ENCODE measurements around the gene SIVA1. TPM values are rescaled to one million over a fixed set of nuclear protein-coding genes. Genes with fewer than 3 reads are reported as not detected.
"Not testable (repeated sequence)": the region's sequence is repeated elsewhere in the genome, so short reads cannot be mapped to it uniquely, and the experiment has no call there.

Gene SIVA1
- total RNA-seq, 1 experiment from 2014 or later = 187 TPM

DNA sequence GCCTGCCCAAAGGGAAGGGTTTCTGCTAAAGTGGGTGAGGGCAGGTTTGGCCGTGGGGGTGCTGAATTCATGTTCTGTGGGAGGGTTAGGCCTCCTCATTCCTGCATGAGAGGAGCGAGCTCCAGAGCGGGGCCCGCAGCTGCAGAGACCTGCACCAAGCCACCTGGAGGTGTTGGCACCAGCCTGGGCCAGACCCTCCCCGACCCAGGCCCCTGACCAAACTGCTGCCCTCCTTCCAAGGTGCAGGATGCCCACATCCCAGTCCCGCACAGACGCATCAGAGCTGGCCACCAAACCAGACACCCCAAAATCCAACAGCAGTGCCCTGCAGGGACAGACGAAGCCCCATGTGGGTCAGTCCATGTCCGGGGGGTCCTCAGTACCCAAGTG is 18.4 kb upstream of the SIVA1 start:
- no peak for DNase-seq (ENCODE audit: low spot score)

DNA sequence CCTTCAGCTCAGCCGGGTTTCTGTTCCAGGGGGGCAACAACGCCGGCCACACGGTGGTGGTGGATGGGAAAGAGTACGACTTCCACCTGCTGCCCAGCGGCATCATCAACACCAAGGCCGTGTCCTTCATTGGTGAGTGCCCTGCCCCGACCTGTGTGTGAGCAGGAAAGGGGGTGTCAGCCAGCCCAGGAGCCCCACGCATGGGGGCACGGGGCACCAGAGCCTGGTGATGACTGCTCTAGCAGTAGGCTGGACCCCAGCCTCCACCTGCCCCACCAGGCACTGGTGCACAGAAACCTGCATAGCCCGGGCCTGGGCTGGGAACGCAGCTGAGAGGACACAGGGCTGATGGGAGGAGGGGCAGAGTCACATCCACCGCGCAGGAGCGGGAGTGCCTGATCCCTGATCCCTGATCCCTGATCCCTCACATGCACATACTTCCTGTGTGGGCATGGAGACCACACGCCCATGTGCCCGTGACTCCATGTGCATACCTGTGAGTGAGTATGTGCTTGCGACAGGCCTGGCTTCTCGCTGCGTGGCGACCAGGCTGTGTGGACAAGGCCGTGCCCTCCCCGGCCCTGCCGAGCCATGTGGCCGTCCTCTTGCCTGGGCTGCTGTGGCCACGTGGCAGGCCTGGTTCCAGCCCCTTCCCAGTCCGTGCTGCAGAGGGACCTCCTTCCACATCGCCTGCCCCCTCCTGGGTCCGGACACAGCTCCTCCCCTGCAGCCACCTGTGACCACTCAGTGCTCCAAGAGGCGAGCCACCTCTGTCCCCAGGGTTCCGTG is 17.8 kb upstream of the SIVA1 start:
- DNase-seq (ENCODE audit: low spot score) = no peak

DNA sequence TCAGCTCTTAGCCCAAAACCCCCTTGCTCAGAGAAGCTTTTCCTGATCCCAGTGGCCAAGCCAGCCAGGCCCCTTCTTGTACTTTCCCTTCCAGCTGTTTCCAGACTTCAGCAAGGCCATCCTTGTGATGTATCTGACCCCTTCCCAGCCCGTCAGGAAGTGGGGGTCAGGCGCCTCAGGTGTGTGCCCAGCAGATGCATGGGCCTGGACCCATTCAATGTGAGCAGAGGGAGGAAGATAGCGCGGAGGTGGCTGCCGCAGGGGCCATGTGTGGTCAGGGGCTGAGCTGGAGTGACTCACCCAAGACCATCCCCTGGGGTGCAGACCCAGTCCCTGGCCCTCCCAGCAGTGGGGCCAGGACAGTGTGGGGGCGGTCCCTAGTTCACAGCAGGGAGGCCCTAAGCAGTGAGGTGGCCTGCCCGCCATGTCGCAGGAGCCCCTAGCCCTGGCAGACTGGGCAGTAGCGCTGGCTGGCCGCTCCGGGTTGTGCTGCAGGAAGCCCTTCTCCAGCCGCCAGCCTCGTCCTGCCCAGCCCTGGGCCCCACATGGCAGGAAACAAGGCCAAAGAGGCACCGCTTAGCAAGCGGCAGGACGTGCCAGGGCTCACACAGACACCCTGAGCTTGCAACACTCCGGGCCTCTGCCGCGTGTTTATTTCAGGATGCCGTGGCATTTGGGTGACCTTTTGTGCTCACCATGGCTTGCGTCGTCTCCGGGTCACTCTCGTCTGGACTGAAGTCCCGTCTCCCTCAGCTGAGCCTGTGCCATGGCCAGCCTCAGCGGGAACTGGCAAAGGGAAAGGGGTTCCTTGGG is 16.9 kb upstream of the SIVA1 start:
- DNase-seq (ENCODE audit: low spot score) = no peak

DNA sequence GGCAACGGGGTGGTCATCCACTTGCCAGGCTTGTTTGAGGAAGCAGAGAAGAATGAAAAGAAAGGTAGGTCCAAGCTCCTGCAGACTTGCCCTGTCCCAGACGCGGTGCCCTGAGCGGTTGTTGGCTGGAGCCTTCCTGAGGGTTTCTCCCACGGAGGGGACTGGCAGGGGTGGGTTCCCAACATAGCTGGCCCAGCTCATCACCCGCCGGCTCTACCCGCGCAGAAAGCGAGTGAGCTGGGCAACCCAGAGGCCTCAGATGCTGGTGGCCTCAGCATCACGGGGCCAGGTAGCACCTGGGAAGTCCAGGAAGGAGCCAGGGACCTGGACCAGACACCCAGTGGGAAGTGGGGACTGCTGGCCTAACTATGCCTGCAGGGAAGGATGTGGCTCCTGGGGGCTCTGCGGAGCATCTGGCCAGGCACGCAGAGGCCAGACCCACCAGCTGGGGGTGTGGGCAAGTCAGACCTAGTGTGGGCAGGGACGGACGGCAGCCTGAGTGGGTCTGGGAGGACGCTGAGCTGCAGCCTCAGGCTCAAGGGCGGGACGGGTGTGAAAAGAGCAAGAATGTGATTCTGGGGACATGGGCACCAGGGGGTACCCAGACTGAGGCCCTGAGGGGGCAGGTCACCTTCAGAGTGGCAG is 14.4 kb upstream of the SIVA1 start:
- no peak for DNase-seq (ENCODE audit: low spot score)

DNA sequence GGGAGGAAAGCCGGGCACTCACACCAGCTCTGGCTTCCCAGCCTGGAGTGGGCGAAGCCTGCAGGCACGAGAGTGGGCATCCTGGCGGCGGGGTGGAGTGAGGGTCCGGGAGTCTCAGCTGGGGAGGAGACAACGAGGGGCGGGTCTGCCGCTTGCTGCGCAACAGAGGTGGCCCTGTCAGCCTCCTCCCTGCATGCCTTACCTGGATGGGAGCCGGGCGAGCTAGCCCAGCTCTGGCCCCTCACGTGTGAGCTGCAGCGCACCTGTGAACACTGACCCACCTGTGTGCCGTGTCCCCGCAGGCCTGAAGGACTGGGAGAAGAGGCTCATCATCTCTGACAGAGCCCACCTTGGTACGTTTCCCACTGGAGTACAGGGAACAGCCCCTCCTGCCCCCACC is 13.9 kb upstream of the SIVA1 start:
- DNase-seq (ENCODE audit: low spot score) = no peak

DNA sequence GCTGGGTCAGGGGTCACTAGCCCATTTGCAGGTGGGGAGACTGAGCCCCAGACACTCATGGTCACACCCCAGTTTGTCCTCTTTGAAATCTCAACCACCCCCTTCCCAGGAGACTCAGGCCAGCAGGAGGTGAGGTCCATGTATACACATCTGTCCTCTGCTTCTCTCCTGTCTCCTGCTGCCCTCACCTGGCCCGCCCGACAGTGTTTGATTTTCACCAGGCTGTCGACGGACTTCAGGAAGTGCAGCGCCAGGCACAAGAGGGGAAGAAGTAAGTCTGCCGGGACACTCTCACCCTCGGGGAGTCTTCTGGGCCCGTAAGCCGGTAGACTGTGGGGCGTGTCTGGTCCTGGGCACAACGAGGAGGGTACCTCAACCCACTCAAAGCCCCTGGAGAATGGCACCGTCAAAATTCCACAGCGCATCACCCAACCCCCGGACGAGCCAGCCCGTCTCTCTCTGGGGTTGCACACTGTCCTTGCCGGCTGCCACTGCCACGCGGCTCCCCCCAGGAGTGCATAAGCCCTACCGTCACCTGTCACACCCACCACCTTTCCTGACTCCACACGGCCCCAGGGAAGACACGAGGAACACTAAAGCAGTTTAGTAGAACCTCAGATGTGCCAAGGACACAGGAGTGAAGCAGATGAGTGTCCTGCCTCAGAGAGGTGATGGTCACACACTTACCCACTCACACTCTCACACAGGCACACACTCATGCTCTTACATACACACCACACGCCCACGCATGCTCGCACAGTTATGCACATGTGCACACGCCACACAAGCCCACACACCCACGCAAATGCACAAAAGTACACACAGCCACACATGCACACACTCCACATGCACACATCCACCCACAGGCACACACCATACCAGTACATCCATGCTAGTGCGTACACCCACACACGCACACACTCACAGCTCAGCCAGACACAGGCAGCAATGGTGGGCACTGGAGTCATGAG is 13.1 kb upstream of the SIVA1 start:
- no peak for DNase-seq (ENCODE audit: low spot score)

DNA sequence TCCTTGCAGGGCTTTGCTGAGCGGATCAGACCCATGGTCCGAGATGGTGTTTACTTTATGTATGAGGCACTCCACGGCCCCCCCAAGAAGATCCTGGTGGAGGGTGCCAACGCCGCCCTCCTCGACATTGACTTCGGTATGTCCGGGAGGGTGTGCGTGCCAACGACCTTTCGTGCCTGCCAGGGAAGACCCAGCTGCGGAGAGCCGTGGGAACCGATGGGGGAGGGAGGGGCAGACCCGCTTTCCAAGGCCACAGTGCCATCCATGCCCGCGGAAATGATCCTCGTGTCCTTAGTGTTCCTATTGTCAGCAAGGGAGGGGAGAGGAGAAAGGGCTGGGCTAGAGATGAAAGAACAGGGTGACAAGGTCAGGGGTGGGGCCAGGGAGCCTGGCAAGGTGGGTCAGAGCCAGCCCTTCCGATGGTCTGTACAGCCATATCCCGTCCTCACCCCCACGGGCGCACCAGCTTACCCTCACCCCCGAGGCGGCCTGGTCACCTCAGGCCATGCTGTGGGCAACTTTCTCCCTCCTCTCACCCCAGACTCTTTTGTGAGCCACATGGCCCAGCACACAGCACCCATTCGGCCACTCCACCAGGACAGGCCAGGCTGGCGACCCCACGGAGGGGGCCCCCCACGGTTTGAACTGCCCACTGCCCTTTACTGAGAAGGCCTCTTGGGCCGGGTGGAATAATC is 11.7 kb upstream of the SIVA1 start:
- DNase-seq (ENCODE audit: low spot score) = no peak

DNA sequence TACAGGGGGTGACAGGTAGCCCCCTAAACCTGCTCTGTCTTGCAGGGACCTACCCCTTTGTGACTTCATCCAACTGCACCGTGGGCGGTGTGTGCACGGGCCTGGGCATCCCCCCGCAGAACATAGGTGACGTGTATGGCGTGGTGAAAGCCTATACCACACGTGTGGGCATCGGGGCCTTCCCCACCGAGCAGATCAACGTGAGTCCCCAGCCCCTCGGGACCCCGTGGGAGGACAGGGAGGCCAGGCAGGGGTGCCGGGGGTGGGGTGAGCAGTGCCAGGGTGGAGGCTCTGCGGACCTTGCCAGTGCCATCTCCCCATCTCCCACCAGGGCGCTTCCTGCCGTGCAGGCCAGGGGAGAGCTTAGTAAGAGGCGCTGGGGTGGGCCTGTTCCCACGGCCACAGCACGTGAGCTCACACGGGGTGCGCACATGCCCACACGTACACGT is 11.1 kb upstream of the SIVA1 start:
- no peak for DNase-seq (ENCODE audit: low spot score)

DNA sequence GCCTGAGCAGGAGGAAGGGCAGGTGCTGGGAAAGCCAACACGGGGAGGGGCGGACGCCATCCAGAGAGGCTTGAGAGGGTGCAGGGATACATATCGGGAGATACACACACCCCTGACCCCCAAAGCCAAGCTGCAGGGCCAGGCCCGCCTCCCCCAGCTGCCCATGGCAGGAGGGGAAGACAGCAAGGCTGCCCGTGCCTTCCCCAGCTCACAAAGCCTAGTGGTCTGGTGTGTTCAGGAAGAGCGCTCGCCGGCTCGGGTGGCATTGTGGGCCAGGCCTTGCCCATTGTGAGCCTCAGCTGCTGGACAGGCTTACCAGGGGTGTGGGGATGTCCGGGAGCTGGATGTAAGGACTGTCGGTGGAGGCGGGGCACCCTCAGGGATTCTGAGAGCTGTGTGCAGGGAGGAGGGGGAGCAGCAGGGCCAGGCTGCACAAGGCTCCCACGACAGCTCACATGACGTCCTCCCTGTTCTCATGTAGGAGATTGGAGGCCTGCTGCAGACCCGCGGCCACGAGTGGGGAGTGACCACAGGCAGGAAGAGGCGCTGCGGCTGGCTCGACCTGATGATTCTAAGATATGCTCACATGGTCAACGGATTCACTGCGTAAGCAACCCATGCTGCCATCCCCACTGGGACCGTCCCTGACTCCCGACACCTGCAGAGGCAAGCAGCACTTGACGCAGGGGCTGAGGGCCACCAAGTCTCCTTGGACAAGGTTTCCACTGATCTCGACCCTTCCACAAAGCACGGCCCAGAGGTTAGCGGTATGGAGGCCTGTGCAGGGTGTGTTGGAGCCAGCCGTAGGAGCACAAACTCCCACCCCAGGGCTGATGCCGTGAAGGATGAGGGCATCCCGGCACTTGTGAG is 10.1 kb upstream of the SIVA1 start:
- DNase-seq (ENCODE audit: low spot score) = no peak

DNA sequence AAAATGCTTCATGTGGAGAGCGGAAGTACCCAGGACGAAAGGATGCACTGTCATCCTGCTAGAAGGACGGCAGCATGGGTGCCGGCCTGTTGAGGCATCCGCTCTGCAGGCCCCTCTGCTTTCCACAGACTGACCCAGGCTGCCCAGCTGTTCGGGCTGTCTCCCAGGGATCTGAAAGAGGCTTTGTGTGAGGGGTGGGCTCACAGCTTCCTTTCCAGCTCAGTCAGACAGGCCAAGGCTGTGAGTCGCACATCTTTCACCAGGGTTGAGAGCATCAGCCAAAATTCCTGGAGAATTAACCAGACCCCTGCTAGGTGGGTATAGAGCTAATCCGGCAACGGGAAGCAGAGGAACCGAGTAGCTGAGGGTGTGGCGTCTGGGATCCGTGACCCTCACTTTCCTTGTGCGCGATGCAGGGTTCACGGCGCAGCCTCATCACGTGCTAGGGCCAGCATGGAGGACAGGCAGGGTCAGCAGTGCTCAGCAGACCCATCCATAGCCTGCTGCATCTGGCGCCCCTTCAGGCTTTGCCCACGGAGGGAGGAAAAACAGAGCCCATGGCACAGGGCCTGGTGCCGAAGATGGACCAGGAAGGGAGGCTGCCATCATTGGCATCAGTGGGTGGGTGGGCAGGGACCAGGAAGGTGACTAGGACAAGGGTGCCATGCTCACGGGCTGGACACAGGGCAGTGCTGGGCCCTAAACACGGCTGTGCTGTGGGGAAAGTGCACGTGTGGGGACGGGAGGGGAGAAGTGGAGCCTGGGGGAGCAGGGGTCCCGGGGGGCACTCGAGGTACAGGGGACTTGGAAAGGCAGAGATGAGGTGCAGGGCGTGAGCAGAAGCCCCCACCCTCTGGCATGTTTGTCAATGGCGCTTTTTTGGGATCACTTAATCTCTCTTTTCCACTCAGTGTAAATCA is 9.2 kb upstream of the SIVA1 start:
- DNase-seq (ENCODE audit: low spot score) = peak; percentile 45

DNA sequence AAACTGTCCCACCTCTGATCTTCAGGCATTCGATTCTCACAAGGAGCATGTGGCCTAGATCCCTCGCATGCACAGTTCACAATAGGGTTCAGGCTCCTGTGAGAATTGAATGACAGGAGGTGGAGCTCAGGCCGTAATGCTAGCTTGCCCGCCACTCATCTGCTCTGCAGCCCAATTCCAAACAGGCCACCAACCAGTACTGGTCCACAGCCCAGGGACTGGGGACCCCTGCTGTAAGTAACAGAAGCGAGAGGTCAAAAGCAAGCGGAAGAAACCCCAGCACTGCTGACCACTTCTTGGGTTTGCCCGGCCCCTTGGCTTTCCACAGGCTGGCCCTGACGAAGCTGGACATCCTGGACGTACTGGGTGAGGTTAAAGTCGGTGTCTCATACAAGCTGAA is 8.5 kb upstream of the SIVA1 start:
- DNase-seq (ENCODE audit: low spot score) = no peak

DNA sequence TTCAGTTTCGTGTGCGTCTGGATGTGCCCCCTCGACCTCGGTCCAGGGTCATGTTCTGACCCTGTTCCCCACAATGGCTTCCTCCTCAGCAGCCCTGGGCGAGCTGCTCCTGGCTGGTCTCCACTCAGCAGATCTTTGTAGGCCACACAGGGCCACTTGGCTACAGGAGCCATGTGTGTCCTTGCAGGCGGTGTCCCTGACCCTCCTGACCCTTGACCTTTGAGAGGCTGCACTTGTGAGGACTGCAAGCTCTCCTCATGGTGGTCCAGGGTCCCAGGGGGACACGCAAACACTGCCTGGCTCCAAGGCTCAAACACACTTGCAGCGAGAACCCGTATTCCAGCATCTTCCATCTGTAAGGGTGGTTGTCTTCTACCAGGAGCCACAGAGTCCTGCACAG is 7.5 kb upstream of the SIVA1 start:
- no peak for DNase-seq (ENCODE audit: low spot score)

DNA sequence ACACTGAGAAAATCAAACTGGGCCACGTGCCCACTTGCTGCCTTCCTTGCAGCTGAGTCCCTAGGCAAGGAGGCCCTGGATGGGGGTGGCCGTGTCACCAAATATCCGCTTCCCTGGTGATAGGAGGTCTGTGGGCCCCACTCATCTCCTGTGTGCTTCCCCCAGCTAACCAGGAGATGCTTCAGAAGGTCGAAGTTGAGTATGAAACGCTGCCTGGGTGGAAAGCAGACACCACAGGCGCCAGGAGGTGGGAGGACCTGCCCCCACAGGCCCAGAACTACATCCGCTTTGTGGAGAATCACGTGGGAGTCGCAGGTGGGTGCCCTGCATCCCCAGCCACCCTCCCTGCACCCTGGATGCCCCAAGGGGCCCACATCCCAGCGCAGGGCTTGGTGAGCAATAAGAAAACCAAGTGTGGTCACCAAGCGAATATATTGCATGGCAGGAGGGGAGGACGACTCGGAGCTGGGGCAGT is 6.8 kb upstream of the SIVA1 start:
- DNase-seq (ENCODE audit: low spot score) = no peak

DNA sequence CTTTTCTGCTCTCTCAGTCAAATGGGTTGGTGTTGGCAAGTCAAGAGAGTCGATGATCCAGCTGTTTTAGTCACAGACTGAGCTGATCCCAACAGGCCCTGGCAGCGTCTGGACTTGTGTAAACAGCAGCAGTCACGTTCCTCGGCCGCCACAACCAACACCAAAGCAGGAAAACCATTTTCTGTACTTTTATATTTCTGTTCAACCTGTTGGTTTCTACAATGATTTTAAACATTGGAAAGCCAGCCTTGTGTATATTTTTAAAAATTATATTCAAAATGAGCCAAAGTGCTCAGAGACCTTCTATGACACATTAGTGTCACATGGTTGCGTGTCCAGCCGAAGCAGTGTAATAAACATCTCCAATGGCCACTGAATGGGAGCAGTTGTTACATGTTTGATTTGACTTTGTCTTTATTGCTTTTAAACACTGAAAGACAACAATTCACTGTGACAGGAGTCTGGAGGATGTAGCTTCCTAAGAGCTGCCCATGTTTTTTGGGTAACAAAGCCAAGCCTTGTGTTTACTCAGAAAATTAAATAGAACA is 5.9 kb upstream of the SIVA1 start:
- DNase-seq (ENCODE audit: low spot score) = no peak

DNA sequence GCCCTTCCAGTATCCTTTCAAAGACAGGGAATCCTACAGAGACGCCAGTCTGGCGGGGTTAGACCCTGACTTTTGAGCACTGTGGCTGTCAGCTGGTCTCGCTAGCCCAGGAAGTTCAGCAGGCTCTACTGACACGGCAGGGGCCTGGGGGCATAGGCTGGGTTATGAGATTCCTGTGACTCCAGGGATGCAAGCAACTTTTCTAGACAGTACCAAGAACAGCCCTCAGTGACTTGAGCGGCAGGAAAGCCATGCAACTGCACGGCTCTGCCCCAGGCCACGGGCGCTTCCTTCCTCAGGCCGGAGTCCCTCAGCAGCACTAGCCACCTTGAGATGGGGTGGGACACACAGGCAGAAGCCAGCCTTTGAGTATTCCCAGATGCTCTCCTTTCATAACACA is 5.1 kb upstream of the SIVA1 start:
- no peak for DNase-seq (ENCODE audit: low spot score)

DNA sequence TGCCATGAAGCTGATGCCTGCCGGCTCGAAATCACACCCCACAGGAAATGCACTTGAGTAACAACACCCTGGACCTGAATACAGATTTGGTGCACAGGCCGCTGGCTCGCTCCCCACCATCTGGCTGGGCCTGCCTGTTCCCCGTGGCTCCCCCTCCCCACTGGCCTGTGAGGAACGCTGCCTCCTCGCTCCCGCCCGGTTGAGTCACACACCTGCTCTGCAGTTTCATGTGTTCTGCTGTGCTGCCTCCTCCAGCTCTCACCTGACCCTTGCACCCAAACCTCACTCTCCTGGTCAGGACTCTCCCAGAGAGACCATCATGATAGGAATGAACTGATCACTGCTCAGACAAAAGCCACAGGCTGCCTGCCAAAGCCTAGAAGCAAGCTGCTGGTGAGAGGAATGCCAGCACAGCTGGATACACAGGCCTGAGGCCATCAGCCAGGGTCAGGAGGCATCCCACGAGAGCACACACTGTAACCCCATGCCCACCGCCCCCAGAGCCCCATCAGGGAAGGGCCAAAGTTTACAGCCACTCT is 3.8 kb upstream of the SIVA1 start:
- DNase-seq (ENCODE audit: low spot score) = peak; percentile 26

DNA sequence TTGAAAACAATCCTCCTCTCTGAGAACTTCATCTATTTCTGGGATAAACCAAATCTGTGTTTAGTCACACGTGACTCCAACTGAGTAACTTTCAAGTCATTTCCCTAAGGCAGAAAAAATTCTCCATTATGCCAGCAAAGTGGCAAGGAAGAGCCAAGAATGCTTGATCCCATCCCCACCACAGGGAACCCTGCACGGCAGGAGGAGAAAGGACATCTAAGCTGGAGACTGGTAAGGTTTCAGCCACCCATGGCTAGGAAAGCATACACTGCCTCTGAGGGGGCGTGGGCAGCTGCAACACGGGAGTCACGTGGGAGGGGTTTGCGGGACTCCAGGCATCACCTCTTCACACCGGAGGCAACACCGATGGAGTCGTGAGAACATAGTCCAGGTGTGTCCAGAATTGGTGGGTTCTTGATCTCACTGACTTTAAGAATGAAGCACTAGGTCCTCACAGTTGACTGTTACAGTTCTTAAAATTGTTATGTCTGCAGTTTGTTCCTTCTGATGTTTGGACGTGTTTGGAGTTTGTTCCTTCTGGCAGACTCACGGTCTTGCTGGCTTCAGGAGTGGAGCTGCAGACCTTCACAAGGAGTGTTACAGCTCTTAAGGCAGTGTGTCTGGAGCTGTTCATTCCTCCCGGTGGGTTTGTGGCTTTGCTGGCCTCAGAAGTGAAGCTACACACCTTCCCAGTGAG is 2.7 kb upstream of the SIVA1 start:
- DNase-seq (ENCODE audit: low spot score) = no peak

DNA sequence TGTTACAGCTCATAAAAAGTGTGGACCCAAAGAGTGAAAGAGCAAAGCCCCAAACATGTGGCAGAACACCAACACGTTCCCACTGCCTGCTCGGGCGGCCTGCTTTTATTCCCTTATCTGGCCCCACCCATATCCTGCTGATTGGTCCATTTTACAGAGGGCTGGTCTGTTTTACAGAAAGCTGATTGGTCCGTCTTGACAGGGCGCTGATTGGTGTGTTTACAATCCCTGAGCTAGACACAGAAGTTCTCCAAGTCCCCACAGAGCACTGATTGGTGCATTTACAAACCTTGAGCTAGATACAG is 2.2 kb upstream of the SIVA1 start:
- DNase-seq (ENCODE audit: low spot score) = not testable (repeated sequence)

All from A172 (cell line).